Nephron progenitor cell (in vitro differentiated cells): ENCODE results near the gene TMEM202.
"Not testable (repeated sequence)": the region's sequence is repeated elsewhere in the genome, so short reads cannot be mapped to it uniquely, and the experiment has no call there.

Experiments used
- DNase-seq: peaks from one replicate; pipeline ENCODE4 v3.0.0; 2021
- H3K27ac Mint-ChIP-seq: 2 replicates; pipeline ENCODE4 v1.8.0; 2021; ENCODE audit warnings: mild to moderate bottlenecking, moderate library complexity, mixed read lengths
- H3K27me3 Mint-ChIP-seq: 2 replicates; pipeline ENCODE4 v1.8.0; 2021; ENCODE audit warnings: mild to moderate bottlenecking, low read depth, mixed read lengths; ENCODE audit not compliant: poor library complexity
- H3K36me3 Mint-ChIP-seq: 2 replicates; pipeline ENCODE4 v1.8.0; 2021; ENCODE audit warnings: low read depth, mixed read lengths
- H3K4me1 Mint-ChIP-seq: 2 replicates; pipeline ENCODE4 v1.8.0; 2021; ENCODE audit warnings: mixed read lengths
- H3K4me3 Mint-ChIP-seq: 2 replicates; pipeline ENCODE4 v1.8.0; 2021; ENCODE audit warnings: mild to moderate bottlenecking, moderate library complexity, mixed read lengths
- H3K9me3 Mint-ChIP-seq: 2 replicates; pipeline ENCODE4 v1.8.0; 2021; ENCODE audit warnings: mild to moderate bottlenecking, moderate library complexity, mixed read lengths
- CTCF ChIP-seq: fragments of 200-600 bp; sonication (generic); IDR thresholded peaks from 2 replicates; pipeline ENCODE4 v1.5.0; 2021; ENCODE audit warnings: antibody characterized with exemption

TMEM202 gene

DNA sequence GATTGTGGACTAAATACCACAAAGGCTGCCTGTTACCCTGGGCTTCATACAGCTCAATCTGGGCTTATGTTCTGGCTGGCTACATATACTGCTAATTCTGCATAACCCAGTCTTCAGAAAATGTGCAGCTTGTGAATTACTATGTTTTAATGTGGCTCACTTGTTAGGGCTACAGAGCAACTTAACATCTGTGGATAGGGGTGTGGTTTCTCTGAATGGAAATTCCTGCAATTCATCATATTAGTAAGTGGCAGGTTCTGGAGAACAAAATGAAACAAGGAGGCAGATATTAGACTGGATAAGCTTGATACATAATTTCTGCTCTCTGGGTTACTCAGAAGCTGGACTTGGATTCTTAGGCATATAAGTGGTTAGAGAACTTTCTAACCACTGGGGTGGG lies 6.7 kb downstream of the TMEM202 start:
- no peak overlapping the region for H3K4me3 Mint-ChIP-seq
- H3K4me1 Mint-ChIP-seq: no peaks in the 10 kb centered on the region
- no peak overlapping the region for H3K27ac Mint-ChIP-seq
- H3K9me3 Mint-ChIP-seq: no peaks in the 10 kb centered on the region
- no peak for DNase-seq
- TF ChIP-seq CTCF: no peak
- no peaks in the 10 kb centered on the region for H3K36me3 Mint-ChIP-seq
- peaks cover 97% of the 10 kb centered on the region for H3K27me3 Mint-ChIP-seq

DNA sequence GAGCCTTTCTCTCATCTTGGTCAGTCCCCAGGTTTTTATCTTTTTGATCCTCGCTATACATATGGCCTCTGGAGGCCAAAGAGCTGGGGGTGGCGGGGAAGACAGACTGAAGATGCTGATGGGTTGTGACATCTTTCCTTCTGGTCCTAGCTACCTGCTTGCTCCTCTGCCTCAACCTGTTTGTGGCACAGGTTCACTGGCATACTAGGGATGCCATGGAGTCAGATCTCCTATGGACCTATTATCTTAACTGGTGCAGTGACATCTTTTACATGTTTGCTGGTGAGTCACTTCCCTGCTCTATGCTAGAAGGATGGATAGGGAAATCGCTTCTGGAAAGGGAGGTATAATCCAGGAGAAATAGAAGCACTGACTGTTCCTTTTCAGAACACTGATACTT lies 8.8 kb downstream of the TMEM202 start:
- TF ChIP-seq CTCF: no peak
- Mint-ChIP-seq H3K4me1 (no peaks in the 10 kb centered on the region), H3K9me3 (peaks cover 4% of the 10 kb centered on the region), H3K27ac (no peak overlapping the region), H3K27me3 (peaks cover 98% of the 10 kb centered on the region), H3K36me3 (no peaks in the 10 kb centered on the region), H3K4me3 (no peak overlapping the region)
- DNase-seq: no peak

DNA sequence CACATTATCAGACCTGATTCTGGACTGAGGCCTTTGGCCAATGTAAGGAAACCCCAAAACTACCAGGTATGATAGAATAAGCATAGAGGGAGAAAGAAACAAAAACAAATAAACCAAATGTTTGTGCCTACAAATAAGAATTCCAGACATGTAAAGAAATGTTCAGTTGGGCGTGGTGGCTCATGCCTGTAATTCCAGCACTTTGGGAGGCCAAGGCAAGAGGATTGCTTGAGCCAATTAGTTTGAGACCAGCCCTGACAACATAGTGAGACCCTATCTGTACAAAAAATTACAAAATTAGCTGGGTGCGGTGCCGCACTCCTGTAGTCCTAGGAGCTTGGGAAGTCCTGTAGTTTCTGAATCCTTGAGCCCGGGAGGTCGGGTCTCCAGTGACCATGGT lies 13.0 kb downstream of the TMEM202 start:
- Mint-ChIP-seq H3K9me3 (peaks cover 20% of the 10 kb centered on the region), H3K27ac (no peak overlapping the region), H3K27me3 (peaks cover 76% of the 10 kb centered on the region), H3K4me1 (no peaks in the 10 kb centered on the region), H3K4me3 (no peak overlapping the region), H3K36me3 (no peaks in the 10 kb centered on the region)
- TF ChIP-seq CTCF: no peak
- DNase-seq: no peak

DNA sequence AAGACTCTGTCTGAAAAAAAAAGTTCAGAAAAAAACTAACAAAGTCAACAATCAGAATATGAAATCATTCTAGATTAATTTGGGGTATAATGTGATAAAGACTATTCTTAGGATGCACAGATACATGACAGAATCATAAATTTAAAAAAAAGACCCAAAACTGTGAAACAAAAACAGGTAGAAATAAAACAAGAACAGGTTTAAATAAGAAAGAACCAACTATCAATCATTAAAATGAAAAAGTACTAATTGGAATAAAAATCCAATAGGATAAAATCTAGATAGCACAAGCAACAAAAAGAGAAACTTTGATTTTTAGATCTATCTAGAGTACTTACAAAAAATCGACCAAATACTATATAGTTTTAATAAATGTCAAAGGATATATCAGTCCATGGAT lies 13.4 kb downstream of the TMEM202 start:
- Mint-ChIP-seq H3K27me3 (peaks cover 72% of the 10 kb centered on the region), H3K27ac (no peak overlapping the region), H3K9me3 (peaks cover 20% of the 10 kb centered on the region), H3K4me3 (no peak overlapping the region), H3K36me3 (no peaks in the 10 kb centered on the region), H3K4me1 (no peaks in the 10 kb centered on the region)
- no peak for TF ChIP-seq CTCF
- DNase-seq: no peak

GRCh38 chr15:72413337-72413736 lies 15.2 kb downstream of the TMEM202 start:
- not testable (repeated sequence) for H3K4me1 Mint-ChIP-seq, DNase-seq, H3K27ac Mint-ChIP-seq, H3K4me3 Mint-ChIP-seq, H3K36me3 Mint-ChIP-seq
- Mint-ChIP-seq H3K27me3 (peaks cover 65% of the 10 kb centered on the region), H3K9me3 (peaks cover 20% of the 10 kb centered on the region)

- TF ChIP-seq CTCF: no peak
- H3K4me1 Mint-ChIP-seq: no peaks in the 10 kb centered on the region
- H3K9me3 Mint-ChIP-seq: peaks cover 20% of the 10 kb centered on the region
- no peak overlapping the region for H3K4me3 Mint-ChIP-seq
- H3K36me3 Mint-ChIP-seq: no peaks in the 10 kb centered on the region
- no peak overlapping the region for H3K27ac Mint-ChIP-seq
- no peak for DNase-seq
- peaks cover 52% of the 10 kb centered on the region for H3K27me3 Mint-ChIP-seq
Measured at GRCh38 chr15:72415304-72415703, 17.2 kb downstream of the TMEM202 start.

DNA sequence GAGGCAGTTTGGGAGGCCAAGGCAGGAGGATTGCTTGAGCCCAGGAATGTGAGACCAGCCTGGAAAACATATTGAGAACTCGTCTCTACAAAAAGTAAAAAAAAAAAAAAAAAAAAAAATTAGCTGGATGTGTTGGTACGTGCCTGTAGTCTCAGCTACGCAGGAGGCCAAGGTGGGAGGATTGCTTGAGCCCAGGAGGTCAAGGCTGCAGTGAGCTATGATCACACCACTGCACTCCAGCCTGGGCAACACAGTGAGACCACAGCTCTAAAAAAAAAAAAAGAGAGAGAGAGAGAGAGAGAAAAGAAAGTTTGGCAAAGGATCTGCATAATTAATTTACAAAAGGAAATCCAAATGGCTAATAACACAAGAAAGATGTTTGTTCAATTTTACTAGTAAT lies 21.7 kb downstream of the TMEM202 start:
- not testable (repeated sequence) for H3K36me3 Mint-ChIP-seq, H3K27ac Mint-ChIP-seq, H3K4me1 Mint-ChIP-seq, DNase-seq, H3K4me3 Mint-ChIP-seq
- H3K9me3 Mint-ChIP-seq: peaks cover 11% of the 10 kb centered on the region
- peaks cover 50% of the 10 kb centered on the region for H3K27me3 Mint-ChIP-seq
